ENCODE data around the gene ALK. TPM values are rescaled to one million over a fixed set of nuclear protein-coding genes. Genes with fewer than 3 reads are reported as not detected.

Gene ALK
- polyA plus RNA-seq, 3 donors, result not detected

DNA sequence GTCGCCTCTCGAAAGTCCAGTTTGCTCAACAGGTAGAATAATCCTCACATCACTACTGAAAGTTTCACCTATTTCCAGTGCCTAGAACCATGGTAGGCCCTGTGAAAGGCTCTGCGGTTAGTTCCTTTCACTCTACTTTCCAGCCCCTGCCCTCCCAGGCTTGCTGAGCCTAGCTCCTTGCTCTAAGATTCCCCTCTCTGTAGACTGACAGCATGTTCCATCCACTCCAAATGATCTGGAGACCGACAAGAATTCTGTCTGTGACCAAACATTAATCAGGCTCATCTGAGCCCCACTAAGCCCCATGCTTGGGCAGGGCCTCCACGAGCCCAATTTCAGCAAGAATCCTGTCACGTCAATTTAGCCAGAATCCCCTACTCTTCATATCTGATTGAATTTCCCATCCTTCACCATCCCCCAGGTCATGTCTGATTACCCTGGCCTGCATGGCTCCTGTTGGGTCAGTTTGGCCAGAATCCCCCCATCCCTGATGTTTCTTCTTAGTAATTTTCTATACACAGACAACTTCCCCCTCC is 307.0 kb downstream of the ALK start:
- Histone ChIP-seq H3K4me3 (replicated peaks in 1 of 3; ENCODE audit: low read depth in 2 of 3, low read length in 3 of 3) (no peak overlapping the region), H3K4me2 (replicated peaks; ENCODE audit: extremely low read depth, low read length, poor library complexity, severe bottlenecking) (no peak overlapping the region), H3K27me3 (ENCODE audit: control insufficient read depth in 2 of 2, insufficient read depth in 2 of 2, low read length in 2 of 2) (no peaks in the 10 kb centered on the region), H3K9ac (ENCODE audit: insufficient read depth, low read length, poor library complexity, severe bottlenecking) (no peak overlapping the region), H3K4me1 (ENCODE audit: control insufficient read depth in 1 of 2, insufficient read depth in 2 of 2, low read length in 2 of 2) (no peaks in the 10 kb centered on the region), H2AFZ (ENCODE audit: insufficient read depth, low read depth, low read length, poor library complexity, severe bottlenecking) (no peak overlapping the region), H3K27ac (ENCODE audit: low read depth in 1 of 2, low read length in 2 of 2) (no peak overlapping the region), H3K79me2 (ENCODE audit: insufficient read depth, low read length) (no peaks in the 10 kb centered on the region), H3K36me3 (replicated peaks in 1 of 2; ENCODE audit: control insufficient read depth in 1 of 2, insufficient read depth in 2 of 2, low read length in 2 of 2) (no peaks in the 10 kb centered on the region), H4K20me1 (ENCODE audit: insufficient read depth, low read length) (no peaks in the 10 kb centered on the region), H3K9me3 (replicated peaks in 1 of 2; ENCODE audit: control insufficient read depth in 1 of 2, insufficient read depth in 1 of 2, low read length in 2 of 2) (no peaks in the 10 kb centered on the region)
- Mint-ChIP-seq H3K27ac (peak overlapping the region in 1 of 7 donors; percentile 26), H3K36me3 (no peaks in the 10 kb centered on the region), H3K27me3 (ENCODE audit: low read depth in 3 of 3) (peaks cover 0 to 3% (median 1%) of the 10 kb centered on the region in 3 donors), H3K9me3 (peaks cover 2 to 11% (median 6%) of the 10 kb centered on the region in 7 donors), H3K4me1 (no peaks in the 10 kb centered on the region), H3K4me3 (no peak overlapping the region)
- TF ChIP-seq, protein P1, sequence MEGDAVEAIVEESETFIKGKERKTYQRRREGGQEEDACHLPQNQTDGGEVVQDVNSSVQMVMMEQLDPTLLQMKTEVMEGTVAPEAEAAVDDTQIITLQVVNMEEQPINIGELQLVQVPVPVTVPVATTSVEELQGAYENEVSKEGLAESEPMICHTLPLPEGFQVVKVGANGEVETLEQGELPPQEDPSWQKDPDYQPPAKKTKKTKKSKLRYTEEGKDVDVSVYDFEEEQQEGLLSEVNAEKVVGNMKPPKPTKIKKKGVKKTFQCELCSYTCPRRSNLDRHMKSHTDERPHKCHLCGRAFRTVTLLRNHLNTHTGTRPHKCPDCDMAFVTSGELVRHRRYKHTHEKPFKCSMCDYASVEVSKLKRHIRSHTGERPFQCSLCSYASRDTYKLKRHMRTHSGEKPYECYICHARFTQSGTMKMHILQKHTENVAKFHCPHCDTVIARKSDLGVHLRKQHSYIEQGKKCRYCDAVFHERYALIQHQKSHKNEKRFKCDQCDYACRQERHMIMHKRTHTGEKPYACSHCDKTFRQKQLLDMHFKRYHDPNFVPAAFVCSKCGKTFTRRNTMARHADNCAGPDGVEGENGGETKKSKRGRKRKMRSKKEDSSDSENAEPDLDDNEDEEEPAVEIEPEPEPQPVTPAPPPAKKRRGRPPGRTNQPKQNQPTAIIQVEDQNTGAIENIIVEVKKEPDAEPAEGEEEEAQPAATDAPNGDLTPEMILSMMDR (IDR thresholded peaks at IDR 0.05), result no peak
- 78% methylated on average over 6 of the region's 6 CpGs for WGBS (ENCODE audit: insufficient coverage)
- no peak for DNase-seq
- intact Hi-C loops (cut with micrococcal nuclease), result no loop called here

DNA sequence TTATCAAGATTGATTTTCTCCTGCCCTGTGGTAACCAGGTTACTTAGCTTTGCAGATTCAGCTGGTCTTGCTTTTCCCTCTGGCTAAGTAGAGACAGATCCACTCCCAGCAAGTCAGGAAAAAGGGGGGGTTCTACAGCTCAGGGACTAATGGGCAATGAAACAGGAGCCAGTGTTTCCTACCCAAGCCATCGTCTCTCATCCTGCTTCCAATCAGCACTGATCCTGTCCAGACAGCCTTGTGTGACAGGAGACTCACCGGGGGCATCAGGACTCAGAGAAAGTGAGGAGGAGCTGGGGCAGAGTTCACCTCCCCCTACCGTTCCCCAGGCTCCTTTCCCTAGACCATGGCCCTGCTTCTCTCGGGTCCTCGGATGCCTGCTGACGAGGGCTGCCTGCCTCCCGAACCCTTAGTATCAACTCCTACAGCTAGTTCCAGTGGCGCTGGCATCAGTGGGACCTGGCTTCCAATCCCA is 307.6 kb downstream of the ALK start:
- DNase-seq, result no peak
- Histone ChIP-seq H3K79me2 (ENCODE audit: insufficient read depth, low read length) (no peaks in the 10 kb centered on the region), H4K20me1 (ENCODE audit: insufficient read depth, low read length) (no peaks in the 10 kb centered on the region), H3K27ac (ENCODE audit: low read depth in 1 of 2, low read length in 2 of 2) (no peak overlapping the region), H3K9ac (ENCODE audit: insufficient read depth, low read length, poor library complexity, severe bottlenecking) (no peak overlapping the region), H2AFZ (ENCODE audit: insufficient read depth, low read depth, low read length, poor library complexity, severe bottlenecking) (no peak overlapping the region), H3K4me3 (replicated peaks in 1 of 3; ENCODE audit: low read depth in 2 of 3, low read length in 3 of 3) (no peak overlapping the region), H3K9me3 (replicated peaks in 1 of 2; ENCODE audit: control insufficient read depth in 1 of 2, insufficient read depth in 1 of 2, low read length in 2 of 2) (no peaks in the 10 kb centered on the region), H3K36me3 (replicated peaks in 1 of 2; ENCODE audit: control insufficient read depth in 1 of 2, insufficient read depth in 2 of 2, low read length in 2 of 2) (no peaks in the 10 kb centered on the region), H3K4me1 (ENCODE audit: control insufficient read depth in 1 of 2, insufficient read depth in 2 of 2, low read length in 2 of 2) (no peaks in the 10 kb centered on the region), H3K4me2 (replicated peaks; ENCODE audit: extremely low read depth, low read length, poor library complexity, severe bottlenecking) (no peak overlapping the region), H3K27me3 (ENCODE audit: control insufficient read depth in 2 of 2, insufficient read depth in 2 of 2, low read length in 2 of 2) (no peaks in the 10 kb centered on the region)
- Mint-ChIP-seq H3K27me3 (ENCODE audit: low read depth in 3 of 3) (peaks cover 0 to 2% (median 0%) of the 10 kb centered on the region in 3 donors), H3K9me3 (peaks cover 2 to 13% (median 4%) of the 10 kb centered on the region in 7 donors), H3K27ac (peak overlapping the region in 1 of 7 donors; percentile 26), H3K4me3 (no peak overlapping the region), H3K4me1 (no peaks in the 10 kb centered on the region), H3K36me3 (no peaks in the 10 kb centered on the region)
- TF ChIP-seq, protein P1 (IDR thresholded peaks at IDR 0.05), result no peak
- intact Hi-C loops (cut with micrococcal nuclease), result no loop called here
- WGBS (ENCODE audit: insufficient coverage), result 94% methylated on average over 7 of the region's 8 CpGs

Measured in CD14-positive monocyte (primary cell).